ENCODE measurements around the gene SORCS3.

DNA sequence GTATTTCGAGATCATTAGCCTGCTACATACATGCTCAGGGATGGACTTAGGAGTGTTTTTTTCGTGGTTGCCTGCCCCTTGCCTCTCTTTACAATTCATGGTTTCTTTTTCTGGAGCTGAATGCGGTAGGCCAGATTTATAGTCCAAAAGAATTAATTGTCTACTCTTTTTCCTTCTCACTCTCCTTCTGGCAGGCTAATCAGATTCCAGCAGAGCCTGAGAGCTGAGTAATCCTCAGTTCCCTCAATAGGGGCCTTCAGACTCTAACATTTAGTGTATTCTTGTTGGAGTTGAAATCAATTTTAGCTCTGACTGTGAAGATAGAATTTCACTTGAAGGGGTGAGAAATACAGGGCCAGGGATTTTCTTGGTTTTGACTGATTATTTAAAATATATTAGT, 16.4 kb downstream of the SORCS3 start:
- no peak for TF ChIP-seq POLR2A (IDR thresholded peaks at IDR 0.05)
- no peak for TF ChIP-seq CTCF (IDR thresholded peaks at IDR 0.05)

Measured in esophagus squamous epithelium (tissue), 4 donors.